Stimulated activated CD8-positive, alpha-beta memory T cell treated with anti-CD3 and anti-CD28 coated beads, Interleukin-12 subunit alpha, Interleukin-12 subunit beta, amount 100 ng/mL, for 24 hours (primary cell): Measurements from ENCODE around the gene SIL1.

Experiments used
- DNase-seq: peaks from one replicate; pipeline ENCODE4 v3.0.0-alpha.2; 2020; ENCODE audit errors: extremely low read depth

The SIL1 gene

GRCh38 chr5:138981131-138981530 lies 217.0 kb downstream of the SIL1 start:
- no peak for DNase-seq

- no peak for DNase-seq
These were observed 217.7 kb downstream of the SIL1 start for GRCh38 chr5:138980441-138980840.

- no peak for DNase-seq
These were observed 218.4 kb downstream of the SIL1 start for GRCh38 chr5:138979684-138980280.

GRCh38 chr5:138978581-138978980 lies 219.6 kb downstream of the SIL1 start:
- DNase-seq, result no peak

GRCh38 chr5:138978080-138978479 lies 220.1 kb downstream of the SIL1 start:
- no peak for DNase-seq

- DNase-seq, result no peak
These were observed 222.9 kb downstream of the SIL1 start for GRCh38 chr5:138975098-138975847.

- DNase-seq, result no peak
These were observed 223.7 kb downstream of the SIL1 start for GRCh38 chr5:138974227-138975063.

GRCh38 chr5:138972836-138973235 lies 225.3 kb downstream of the SIL1 start:
- DNase-seq, result no peak

GRCh38 chr5:138972230-138972629 lies 225.9 kb downstream of the SIL1 start:
- DNase-seq, result no peak

- no peak for DNase-seq
These were observed 228.7 kb downstream of the SIL1 start for GRCh38 chr5:138969323-138970002.

- DNase-seq, result no peak
These were observed 229.6 kb downstream of the SIL1 start for GRCh38 chr5:138968601-138969000.

GRCh38 chr5:138967791-138968448 lies 230.2 kb downstream of the SIL1 start:
- no peak for DNase-seq

- no peak for DNase-seq
These were observed 231.8 kb downstream of the SIL1 start for GRCh38 chr5:138966236-138966985.

GRCh38 chr5:138965626-138966025 lies 232.5 kb downstream of the SIL1 start:
- DNase-seq, result no peak

- DNase-seq, result no peak
These were observed 233.4 kb downstream of the SIL1 start for GRCh38 chr5:138964647-138965201.

GRCh38 chr5:138963763-138964371 lies 234.3 kb downstream of the SIL1 start:
- no peak for DNase-seq

GRCh38 chr5:138962614-138963370 lies 235.4 kb downstream of the SIL1 start:
- DNase-seq, result no peak

GRCh38 chr5:138961729-138962128 lies 236.4 kb downstream of the SIL1 start:
- DNase-seq, result no peak

- DNase-seq, result no peak
These were observed 236.9 kb downstream of the SIL1 start for GRCh38 chr5:138961221-138961620.
